Measurements from ENCODE around the gene PHEX.

PHEX gene

DNA sequence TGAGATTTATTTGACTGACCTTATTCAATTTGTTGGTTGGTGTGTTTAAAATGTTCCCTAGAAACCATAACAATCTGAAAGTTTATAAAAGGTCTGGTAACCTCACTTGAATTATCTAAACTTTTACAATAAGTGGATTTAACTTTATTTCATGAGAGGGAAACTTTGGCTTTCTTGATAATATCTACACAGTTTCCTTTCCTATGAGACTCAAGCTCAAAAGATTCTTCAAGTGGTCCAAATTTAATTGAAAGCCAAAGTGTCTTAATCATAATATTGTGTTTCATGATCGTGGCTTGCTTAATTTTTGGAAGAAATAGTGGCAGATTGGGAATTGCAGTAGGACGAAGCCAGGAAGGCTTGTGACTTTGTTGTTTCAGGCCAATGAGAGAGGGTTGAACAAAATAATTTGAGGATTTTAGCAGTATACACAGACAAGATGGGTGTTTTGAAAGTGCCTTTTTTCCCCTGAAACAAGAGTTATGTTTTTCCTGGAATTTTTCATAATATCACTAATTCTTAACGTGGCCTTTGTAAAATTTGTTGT lies 55.0 kb downstream of the PHEX start:
- Histone ChIP-seq H3K27me3 (no peaks in the 10 kb centered on the region), H3K4me1 (no peaks in the 10 kb centered on the region), H3K36me3 (no peaks in the 10 kb centered on the region), H3K9me3 (no peaks in the 10 kb centered on the region), H3K27ac (no peak overlapping the region), H3K4me3 (no peak overlapping the region)
- TF ChIP-seq, protein P1, sequence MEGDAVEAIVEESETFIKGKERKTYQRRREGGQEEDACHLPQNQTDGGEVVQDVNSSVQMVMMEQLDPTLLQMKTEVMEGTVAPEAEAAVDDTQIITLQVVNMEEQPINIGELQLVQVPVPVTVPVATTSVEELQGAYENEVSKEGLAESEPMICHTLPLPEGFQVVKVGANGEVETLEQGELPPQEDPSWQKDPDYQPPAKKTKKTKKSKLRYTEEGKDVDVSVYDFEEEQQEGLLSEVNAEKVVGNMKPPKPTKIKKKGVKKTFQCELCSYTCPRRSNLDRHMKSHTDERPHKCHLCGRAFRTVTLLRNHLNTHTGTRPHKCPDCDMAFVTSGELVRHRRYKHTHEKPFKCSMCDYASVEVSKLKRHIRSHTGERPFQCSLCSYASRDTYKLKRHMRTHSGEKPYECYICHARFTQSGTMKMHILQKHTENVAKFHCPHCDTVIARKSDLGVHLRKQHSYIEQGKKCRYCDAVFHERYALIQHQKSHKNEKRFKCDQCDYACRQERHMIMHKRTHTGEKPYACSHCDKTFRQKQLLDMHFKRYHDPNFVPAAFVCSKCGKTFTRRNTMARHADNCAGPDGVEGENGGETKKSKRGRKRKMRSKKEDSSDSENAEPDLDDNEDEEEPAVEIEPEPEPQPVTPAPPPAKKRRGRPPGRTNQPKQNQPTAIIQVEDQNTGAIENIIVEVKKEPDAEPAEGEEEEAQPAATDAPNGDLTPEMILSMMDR (IDR thresholded peaks at IDR 0.05) = no peak
- DNase-seq = no peak
- intact Hi-C loops (cut with DNase I; ENCODE audit: low total_unique reads) = no loop called here

DNA sequence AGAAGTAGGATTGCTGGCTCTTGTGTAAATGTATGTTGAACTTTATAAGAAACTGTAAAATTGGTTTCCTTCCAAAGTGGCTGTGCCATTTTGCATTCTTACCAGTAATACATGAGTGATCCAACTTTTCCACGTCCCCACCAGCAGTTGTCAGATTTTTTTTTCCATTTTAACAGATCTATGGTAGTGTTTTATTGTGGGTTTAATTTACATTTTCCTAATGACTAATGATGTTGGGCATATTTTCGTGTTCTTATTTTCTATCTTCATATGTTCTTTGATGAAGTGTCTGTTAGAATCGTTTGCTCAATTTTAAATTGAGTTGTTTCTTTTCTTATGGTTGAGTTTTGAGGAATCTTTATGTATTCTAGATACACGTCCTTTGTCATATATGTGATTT lies 56.2 kb downstream of the PHEX start:
- H3K36me3 ChIP-seq = no peaks in the 10 kb centered on the region
- H3K9me3 ChIP-seq = no peaks in the 10 kb centered on the region
- H3K27ac ChIP-seq = no peak overlapping the region
- no peaks in the 10 kb centered on the region for H3K4me1 ChIP-seq
- TF ChIP-seq, protein P1 (IDR thresholded peaks at IDR 0.05) = no peak
- intact Hi-C loops (cut with DNase I; ENCODE audit: low total_unique reads) = no loop called here
- no peak for DNase-seq
- H3K27me3 ChIP-seq = no peaks in the 10 kb centered on the region
- no peak overlapping the region for H3K4me3 ChIP-seq

DNA sequence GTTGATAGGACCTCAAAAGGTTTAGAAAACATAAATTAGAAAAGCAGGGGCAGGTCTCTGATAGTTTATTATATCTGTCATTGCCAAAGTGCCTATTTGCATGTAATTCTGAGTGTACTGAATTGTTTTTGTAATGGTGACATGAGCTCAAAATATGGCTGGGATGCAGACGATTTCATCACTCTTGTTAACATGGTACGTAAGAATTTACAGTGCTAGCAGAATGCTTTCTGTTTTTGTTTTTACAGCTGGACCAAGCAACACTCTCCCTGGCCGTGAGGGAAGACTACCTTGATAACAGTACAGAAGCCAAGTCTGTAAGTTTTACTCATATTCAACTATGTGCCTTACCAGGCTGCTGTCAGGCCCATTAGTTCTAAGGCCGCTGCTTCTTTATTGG lies 58.1 kb downstream of the PHEX start:
- intact Hi-C loops (cut with DNase I; ENCODE audit: low total_unique reads) = no loop called here
- no peaks in the 10 kb centered on the region for H3K36me3 ChIP-seq
- H3K27ac ChIP-seq = no peak overlapping the region
- no peaks in the 10 kb centered on the region for H3K27me3 ChIP-seq
- DNase-seq = no peak
- TF ChIP-seq, protein P1 (IDR thresholded peaks at IDR 0.05) = no peak
- no peaks in the 10 kb centered on the region for H3K9me3 ChIP-seq
- no peaks in the 10 kb centered on the region for H3K4me1 ChIP-seq
- H3K4me3 ChIP-seq = no peak overlapping the region

DNA sequence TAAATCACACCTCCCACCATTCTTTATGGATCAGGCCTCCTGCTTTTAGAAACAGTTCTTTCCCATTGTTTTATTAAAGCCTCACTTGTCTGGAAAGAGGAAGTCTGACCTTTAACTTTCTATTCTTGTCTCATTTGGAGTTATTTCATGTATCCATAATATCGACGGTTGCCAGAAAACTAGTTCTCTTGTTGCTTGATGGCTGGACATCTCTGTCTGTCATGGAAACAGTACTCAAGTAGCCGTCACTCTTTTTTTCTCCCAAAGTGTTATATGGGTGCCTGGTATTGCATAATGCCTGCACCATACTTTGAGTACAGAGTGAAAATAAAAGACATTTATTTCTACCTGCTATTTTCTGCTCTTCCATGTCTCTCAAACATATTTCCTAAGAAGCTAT lies 61.4 kb downstream of the PHEX start:
- Histone ChIP-seq H3K27ac (no peak overlapping the region), H3K9me3 (no peaks in the 10 kb centered on the region), H3K4me1 (no peaks in the 10 kb centered on the region), H3K4me3 (no peak overlapping the region), H3K36me3 (no peaks in the 10 kb centered on the region), H3K27me3 (no peaks in the 10 kb centered on the region)
- intact Hi-C loops (cut with DNase I; ENCODE audit: low total_unique reads) = no loop called here
- TF ChIP-seq, protein P1 (IDR thresholded peaks at IDR 0.05) = no peak
- DNase-seq = no peak

DNA sequence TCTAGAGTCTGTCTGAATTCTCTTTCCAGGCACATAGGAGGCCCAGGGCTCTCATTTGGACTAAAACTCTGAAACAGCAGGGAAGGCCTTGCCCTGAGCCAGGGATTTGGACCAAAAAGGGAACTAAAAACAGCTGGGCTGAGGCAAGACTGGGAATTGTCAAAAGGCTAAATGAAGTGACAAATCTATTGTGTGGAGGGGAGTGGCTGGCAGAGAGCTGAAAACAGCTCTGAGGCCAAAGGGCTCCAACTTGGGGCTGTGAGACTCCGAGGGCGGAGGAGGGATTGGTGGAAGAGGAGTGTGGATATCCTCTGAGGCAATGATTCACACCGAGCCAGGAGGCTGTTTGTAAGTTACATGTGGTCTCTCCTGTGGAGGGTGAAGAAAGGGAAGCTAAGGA lies 63.2 kb downstream of the PHEX start:
- no peak overlapping the region for H3K4me3 ChIP-seq
- H3K9me3 ChIP-seq = no peaks in the 10 kb centered on the region
- TF ChIP-seq, protein P1 (IDR thresholded peaks at IDR 0.05) = no peak
- peak; percentile 57 to 72 for DNase-seq
- H3K27ac ChIP-seq = no peak overlapping the region
- H3K36me3 ChIP-seq = no peaks in the 10 kb centered on the region
- H3K4me1 ChIP-seq = no peaks in the 10 kb centered on the region
- H3K27me3 ChIP-seq = no peaks in the 10 kb centered on the region
- intact Hi-C loops (cut with DNase I; ENCODE audit: low total_unique reads) = no loop called here

DNA sequence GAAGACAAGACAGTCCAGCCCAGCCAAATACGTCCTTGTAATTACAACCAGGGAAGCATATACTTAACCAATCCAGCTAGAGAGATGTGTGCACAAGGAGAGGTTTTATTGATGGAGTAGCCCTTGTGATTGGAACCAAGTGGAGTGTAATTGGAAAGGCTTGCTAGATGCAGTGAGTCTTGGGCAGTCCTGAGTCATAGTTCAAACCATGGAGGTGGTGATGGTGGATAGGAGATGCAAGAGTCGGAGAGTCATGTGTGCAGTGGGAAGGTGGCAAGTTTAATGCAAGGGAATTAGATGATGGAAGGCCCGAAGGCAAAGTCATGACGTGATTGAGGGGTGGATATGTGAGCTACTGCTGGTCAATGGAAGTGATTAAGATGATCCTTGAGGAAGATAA lies 63.7 kb downstream of the PHEX start:
- no peak for DNase-seq
- intact Hi-C loops (cut with DNase I; ENCODE audit: low total_unique reads) = no loop called here
- H3K9me3 ChIP-seq = no peaks in the 10 kb centered on the region
- H3K27me3 ChIP-seq = no peaks in the 10 kb centered on the region
- no peak overlapping the region for H3K4me3 ChIP-seq
- TF ChIP-seq, protein P1 (IDR thresholded peaks at IDR 0.05) = no peak
- no peaks in the 10 kb centered on the region for H3K4me1 ChIP-seq
- no peaks in the 10 kb centered on the region for H3K36me3 ChIP-seq
- no peak overlapping the region for H3K27ac ChIP-seq
